Measurements from ENCODE around the gene FCER1G.

The FCER1G gene

DNA sequence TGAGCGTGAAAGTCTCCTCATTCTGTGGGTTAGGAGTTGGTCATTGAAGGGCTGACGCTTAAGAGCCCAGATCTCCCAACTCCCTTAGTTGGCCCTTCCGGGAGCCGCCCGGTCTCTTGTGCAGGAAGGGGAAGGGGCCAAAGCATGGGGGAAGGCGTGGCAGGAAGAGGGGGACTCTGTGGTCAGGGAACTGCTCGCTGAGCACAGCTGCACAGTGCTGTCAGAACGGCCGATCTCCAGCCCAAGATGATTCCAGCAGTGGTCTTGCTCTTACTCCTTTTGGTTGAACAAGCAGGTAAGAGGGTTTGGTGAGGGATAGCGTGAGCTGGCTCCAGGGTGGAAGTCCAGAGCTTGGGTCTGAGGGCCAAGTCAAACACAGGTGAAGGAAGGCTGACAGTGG is at the start of gene FCER1G:
Gene FCER1G, plus strand, starts transcription at position 220 of the 400 bp plus-strand sequence. Its CDS starts 27 bp downstream, at position 247.
- DNase-seq, result no peak

DNA sequence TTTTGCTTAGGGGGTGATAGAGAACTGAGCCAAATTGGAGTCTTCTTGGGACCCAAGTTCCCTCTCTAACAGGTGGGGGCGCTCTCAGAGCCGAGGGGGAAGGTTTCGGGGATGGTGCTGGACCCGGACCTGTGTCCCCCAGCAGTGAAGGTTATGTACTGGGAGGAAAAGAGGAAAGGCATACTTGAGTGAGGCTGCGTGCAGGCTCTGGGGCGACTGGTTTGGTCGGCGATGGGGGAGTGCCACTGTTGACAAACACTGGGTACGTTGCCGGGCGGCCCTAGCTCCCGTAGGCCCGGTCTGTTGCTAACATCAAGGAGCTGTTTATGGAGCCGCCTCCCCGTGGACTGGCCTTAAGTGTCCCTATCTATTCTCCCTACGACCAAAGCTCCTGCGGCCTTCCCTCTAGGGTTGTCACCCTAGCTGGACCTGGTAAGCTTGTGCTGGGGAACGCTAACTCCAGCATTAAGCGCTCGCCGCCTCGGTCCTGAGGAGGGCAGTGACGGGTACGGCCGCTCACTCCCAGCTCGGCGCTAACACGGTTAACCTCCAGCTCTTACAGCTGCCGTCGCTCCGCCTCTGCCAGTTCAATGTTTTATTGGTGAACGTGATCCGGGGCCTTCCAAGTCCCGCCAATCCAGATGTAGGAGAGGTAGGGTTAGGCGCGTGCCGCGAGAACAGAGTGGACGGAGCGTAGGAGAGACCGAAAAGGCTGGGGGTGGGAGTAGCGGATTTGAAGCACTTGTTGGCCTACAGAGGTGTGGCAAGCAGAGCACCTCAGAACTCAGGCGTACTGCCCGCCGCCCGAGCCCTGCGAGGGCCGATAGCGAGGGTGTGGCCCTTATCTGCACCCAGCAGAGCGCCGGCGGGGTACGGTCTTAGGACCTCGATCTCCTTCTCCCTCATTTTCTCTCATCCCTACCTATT is 49.1 kb upstream of the FCER1G start, which contains the start of gene PPOX:
Gene PPOX, plus strand, starts transcription at position 685 of the 927 bp plus-strand sequence. CDS start 422 bp downstream, outside the sequence.
- DNase-seq, result peak; percentile 97

GRCh38 chr1:161166669-161167548 is 48.2 kb upstream of the FCER1G start:
- no peak for DNase-seq

DNA sequence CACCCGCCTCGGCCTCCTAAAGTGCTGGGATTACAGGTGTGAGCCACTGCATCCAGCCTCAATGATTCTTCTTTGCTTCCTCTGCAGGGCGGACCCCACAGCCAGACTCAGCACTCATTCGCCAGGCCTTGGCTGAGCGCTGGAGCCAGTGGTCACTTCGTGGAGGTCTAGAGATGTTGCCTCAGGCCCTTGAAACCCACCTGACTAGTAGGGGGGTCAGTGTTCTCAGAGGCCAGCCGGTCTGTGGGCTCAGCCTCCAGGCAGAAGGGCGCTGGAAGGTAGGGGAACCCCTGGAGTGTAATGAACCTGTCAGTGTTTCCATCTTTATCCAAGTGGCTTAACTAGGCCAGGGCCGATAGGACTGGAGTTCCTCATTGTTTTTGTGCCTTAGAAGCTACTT is 46.2 kb upstream of the FCER1G start:
- DNase-seq, result no peak

- no peak for DNase-seq
Measured at GRCh38 chr1:161171191-161171590, 43.9 kb upstream of the FCER1G start.

GRCh38 chr1:161171696-161172095 is 43.4 kb upstream of the FCER1G start:
- no peak for DNase-seq

- DNase-seq, result no peak
Measured at GRCh38 chr1:161172349-161172748, 42.7 kb upstream of the FCER1G start.

GRCh38 chr1:161172776-161173376 is 42.2 kb upstream of the FCER1G start:
- no peak for DNase-seq

GRCh38 chr1:161173711-161174110 is 41.4 kb upstream of the FCER1G start:
- no peak for DNase-seq

DNA sequence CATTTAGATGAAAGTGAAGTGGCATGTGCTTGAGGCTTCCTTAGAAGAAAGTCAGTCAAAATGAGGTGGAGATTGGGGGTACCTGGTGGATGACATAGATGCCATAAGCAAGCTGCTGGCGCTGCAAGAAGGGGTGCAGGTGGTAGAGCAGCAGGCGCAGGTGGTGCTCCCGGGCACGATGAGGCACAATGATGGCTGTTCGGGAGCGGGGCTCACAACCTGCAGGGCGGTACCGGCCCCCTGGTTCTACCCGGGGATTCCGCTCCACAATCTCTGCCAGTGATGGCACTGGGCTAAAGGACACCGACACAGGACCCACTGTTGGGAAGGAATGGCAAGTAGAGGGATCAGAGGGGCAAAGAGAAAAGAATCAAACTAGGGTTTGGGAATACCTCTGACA is 40.2 kb upstream of the FCER1G start:
- no peak for DNase-seq

DNA sequence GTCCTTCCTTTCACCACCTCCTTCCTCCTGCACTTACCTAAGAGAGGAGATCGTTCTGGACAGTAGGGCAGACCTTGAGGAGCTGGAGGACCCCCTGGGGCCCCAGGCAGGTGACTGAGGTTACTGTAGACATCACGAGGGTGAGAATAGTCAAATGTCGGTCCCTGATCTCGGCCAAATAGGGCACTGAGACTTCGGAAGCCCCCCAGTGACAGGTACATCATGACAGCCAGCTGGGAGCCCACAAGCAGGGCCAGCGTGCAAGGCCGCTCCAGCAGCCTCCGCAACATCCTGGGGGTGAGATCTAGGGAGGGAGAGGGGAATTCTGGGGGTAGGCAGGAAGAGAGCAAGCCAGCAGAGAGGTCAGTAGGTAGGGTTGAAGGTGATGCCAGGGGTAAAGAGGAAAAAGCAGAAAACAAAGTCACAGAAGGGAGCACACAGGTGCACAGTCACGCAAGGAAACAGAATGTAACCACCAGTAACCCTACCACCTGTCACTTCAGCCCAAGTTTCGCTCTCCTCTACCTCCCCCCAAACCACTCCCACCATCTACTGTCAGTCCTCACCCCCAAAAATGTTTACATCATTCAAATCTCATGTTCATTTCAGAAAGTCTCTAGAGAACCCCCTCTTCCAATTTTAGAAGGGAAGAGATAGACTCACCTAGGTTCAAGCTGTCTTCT is 39.2 kb upstream of the FCER1G start:
- DNase-seq, result no peak

- no peak for DNase-seq
Measured at GRCh38 chr1:161176468-161177111, 38.5 kb upstream of the FCER1G start.

GRCh38 chr1:161177112-161177935 is 37.8 kb upstream of the FCER1G start, which contains the start of gene B4GALT3:
B4GALT3 (minus strand) TSS chr1:161177507; CDS start chr1:161176060, 1,447 bp downstream.
- DNase-seq, result peak; percentile 58

DNA sequence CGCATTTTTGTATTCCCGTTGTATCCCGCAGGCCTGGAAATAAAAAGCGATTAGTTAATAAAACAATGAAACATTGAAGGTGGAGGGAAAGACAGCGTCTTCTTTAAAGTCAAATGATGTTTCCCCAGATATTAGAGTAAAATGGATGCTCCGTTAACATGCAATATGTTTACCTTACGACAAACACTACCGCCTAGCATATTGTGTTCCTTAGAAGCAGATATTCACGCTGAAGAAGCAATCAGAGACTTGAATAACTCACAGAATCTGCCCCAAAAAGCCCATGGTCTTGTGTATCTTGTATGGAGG is 37.2 kb upstream of the FCER1G start:
- no peak for DNase-seq

- DNase-seq, result no peak
Measured at GRCh38 chr1:161179698-161180097, 35.4 kb upstream of the FCER1G start.

DNA sequence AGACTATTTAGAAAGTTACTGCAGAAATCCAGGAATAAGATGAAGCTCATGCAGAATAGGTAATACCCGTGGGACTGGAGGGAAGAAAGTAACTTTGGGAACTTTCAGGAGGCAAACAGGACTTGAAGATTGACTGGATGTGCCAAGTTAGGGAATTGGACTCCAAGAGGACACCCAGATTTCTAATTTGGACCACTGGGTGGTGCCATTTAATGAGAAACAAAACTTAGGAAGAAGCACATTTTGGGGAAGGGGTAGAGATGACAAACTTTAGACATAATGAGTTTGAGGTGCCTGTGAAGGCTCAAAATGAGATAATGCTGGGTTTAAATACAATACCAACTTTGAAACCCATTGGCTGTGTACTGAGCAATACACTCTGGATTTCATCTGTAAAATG is 34.5 kb upstream of the FCER1G start:
- DNase-seq, result no peak

GRCh38 chr1:161182214-161182613 is 32.9 kb upstream of the FCER1G start:
- DNase-seq, result no peak

DNA sequence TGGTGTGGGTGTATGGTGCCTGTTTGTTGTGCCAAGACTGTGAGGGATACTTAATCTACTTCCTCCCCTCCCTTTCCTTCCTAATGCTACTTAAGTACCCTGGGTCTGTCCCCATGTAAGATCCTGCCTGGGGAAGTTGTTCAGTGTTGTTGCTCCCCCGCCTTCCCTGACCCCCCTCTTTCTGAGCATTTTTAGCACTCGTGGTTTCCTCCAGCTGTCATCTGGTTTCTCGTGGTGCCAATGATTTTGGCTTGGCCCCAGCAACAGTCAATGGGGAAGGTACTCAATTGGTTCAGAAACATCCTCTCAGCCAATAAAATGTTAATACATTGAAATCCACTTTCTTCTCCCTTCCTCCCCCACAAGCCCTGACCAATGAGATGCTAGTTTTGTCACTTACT is 29.8 kb upstream of the FCER1G start:
- peak; percentile 28 for DNase-seq

- no peak for DNase-seq
Measured at GRCh38 chr1:161185732-161186311, 29.3 kb upstream of the FCER1G start.

DNA sequence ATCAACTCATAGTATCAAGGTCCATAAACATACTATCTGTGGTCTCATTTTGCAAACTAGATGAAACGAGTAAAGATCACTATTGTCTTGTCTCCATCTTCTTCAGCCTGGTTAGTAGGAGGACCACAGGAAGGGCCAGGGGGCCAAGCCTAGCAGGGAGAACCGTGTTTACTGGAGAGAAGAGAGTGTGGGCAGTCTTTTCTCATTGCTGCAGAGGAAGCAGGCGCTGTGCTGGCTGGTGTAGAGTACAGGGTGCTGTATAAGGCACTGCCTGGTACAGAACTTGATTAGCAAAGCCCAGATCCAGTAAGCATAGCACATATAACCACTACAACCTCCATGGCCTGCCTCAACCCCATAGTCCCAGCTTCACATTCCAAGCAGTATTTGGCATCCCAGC is 27.8 kb upstream of the FCER1G start:
- no peak for DNase-seq

DNA sequence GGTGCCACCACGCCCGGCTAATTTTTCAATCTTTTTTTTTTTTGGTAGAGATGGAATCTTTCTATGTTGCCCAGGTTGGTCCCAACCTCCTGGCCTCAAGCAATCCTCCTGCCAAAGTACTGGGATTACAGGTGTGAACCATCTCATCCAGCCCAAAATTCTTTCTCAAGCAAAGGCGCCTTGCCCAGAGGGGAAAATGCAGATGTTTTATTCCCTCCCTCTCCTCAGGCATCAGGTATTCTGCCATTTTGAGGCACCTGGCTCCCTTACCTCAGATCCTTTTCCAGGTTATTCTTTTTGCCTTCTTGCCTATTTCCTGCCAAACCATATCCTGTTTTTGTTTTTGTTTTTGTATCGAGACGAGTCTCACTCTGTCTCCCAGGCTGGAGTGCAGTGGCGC is 26.7 kb upstream of the FCER1G start:
- DNase-seq, result no peak

Measured in NCI-H2081 treated with DMSO at 0.1 percent for 48 hours (cell line).